ENCODE results near the gene RCOR1. TPM values are rescaled to one million over a fixed set of nuclear protein-coding genes. Genes with fewer than 3 reads are reported as not detected.
A peak's percentile ranks its signal among the peaks of the same experiment; 100 is the strongest.
"Not testable (repeated sequence)": the region's sequence is repeated elsewhere in the genome, so short reads cannot be mapped to it uniquely, and the experiment has no call there.

The RCOR1 gene
- polyA plus RNA-seq, 3 donors = 32.7 to 39.0 (median 33.7) TPM

DNA sequence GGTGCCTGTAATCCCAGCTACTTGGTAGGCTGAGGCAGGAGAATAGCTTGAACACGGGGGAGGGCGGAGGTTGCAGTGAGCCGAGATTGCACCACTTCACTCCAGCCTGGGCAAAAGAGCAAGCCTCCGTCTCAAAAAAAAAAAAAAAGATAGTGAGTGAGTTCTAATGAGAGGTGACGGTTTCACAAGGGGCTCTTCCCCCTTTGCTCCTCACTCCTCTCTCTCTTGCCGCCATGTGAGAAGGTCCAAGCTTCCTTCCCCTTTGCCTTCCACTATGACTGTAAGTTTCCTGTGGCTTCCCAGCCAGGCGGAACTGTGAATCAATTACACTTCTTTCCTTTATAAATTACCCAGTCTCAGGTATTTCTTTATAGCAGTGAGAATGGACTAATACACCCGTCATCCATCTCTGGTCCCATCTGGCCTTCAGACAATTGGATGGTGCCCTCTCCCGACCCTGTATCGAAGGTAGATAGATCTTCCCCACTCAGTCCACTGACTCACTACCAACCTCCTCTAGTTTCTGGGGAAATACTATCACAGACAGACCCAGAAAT lies 27.0 kb upstream of the RCOR1 start:
- no peak for DNase-seq

DNA sequence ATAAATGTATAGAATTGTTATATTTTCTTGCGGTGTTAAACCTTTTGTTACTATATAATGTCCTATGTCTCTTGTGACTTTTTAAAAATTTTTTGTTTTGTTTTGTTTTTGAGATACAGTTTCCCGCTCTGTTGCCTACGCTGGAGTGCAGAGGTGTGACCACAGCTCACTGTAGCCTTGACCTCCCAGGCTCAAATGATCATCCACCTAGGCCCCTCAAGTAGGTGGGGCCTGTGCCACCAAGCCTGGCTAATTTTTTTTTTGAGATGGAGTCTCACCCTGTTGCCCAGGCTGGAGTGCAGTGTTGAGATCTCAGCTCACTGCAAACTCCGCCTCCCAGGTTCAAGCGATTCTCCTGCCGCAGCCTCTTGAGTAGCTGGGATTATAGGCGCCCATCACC lies 26.5 kb upstream of the RCOR1 start:
- no peak for DNase-seq

DNA sequence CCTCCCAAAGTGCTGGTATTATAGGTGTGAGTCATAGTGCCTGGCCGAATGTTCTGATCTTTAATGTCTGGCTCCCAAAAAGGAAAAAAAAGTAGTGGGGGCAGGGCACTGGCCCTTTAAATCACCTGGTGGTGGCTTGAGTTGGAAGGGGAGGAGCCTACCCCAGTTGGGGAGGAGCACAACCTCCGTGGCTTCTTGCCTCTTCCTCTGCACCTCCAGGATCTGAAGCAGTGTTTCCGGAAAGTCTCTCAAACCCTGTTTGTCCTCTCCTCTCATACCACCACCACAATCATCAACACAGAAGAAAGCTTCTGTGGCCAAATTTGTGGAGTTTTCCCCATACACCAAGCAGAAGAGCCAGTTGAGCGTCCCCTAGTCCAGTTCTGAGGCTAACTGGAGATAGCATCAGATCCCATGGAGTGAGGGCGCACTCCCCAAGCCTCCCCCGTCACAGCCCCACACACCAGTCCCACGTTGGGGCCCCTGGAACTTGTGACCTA lies 24.3 kb upstream of the RCOR1 start:
- DNase-seq = no peak

DNA sequence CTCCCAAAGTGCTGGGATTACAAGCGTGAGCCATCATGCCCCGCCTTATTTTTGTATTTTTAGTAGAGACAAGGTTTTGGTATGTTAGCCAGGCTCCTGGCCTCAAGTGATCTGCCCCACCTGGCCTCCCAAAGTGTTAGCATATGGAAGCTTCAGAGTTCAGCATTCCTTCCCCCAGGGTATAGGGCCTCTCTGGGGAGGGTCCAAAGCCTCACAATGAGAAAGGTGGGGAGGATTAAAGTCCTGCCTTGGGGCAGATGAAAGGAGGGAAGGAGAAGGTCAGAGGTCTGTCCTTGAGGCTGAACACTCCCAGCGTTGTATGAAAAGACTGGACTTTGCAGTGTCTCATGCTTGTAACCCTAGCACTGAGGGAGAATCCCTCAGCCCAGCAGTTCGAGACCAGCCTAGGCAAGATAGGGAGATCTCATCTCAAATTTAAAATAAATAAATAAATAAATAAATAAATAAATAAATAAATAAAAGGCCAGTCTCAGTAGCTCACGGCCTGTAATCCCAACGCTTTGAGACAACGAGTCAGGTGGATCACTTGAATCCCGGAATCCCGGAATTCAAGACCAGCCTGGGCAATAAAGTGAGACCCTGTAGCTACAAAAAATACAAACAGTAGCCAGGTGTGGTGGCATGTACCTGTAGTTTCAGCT lies 22.0 kb upstream of the RCOR1 start:
- no peak for DNase-seq

DNA sequence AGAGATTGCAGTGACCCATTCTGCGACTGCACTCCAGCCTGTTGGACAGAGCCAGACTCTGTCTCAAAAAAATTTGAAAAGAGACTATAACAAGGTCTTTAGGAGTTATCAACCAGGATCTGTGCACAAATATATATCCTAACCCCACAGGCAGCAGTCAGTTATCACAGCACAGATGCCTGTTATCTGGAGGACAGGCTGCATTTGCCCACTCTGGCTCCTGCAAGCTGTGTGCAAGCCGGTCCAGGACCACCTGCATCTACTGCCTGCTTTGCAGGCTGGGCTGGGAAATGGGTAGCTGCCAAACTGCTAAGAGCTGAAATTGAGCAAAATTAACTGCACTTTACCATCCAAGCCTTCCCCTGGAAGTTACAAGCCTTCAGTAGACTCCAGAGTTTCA lies 21.4 kb upstream of the RCOR1 start:
- no peak for DNase-seq

DNA sequence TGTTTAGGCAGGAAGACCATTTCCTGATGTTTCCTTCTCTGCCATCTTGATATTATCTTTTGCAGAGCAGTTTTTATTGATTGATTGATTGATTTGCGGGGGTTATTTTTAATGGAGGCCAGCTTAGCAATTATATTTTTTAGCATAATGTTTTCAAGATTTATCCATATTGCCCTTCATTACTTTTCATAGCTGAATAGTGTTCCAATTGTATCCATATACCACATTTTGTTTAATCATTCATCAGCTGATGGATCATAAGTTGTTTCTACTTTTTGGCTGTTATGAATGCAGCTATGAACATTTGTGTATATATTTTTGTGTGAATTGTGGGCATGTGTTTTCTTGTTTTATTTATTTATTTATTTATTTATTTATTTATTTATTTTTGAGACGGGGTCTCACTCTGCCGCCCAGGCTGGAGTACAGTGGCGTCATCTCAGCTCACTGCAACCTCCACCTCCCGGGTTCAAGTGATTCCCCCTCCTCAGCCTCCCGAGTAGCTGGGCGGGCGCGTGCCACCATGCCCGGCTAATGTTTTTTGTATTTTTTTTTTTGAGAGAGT lies 20.9 kb upstream of the RCOR1 start:
- DNase-seq = no peak

DNA sequence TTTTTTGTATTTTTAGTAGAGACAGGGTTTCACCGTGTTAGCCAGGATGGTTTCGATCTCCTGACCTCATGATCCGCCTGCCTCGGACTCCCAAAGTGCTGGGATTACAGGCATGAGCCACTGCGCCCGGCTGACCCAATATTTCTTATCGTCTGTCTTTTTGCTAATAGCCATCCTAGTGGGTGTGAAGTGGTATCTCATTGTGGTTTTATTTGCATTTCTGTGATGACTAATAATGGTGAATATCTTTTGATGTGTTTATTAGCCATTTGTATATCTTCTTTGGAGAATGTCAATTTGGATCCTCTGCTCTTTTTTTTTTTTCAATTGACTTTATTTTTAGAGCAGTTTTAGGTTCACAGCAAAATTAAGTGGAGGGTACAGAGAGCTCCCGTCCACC lies 19.3 kb upstream of the RCOR1 start:
- not testable (repeated sequence) for DNase-seq

DNA sequence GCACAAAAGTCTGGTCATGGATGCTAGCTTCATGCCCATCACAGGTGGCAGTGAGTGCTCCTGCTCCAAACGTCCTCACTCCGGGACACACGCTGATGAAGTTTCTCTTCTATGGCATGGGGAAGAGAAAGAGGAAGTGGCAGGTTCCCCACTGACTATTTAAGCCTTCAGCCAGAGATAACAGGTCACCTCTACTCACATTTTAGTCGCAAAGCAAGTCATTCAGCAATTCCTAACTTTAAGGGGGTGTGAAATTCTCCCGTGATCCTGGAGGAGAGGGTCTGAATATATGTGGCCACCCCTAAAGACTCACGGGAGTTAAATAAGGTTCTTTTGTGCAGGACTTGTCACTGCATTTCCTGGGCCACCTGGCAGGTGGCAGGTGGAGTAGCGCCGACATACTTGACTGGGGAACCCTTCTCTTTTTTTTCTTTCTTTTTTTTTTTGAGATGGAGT lies 18.8 kb upstream of the RCOR1 start:
- no peak for DNase-seq

DNA sequence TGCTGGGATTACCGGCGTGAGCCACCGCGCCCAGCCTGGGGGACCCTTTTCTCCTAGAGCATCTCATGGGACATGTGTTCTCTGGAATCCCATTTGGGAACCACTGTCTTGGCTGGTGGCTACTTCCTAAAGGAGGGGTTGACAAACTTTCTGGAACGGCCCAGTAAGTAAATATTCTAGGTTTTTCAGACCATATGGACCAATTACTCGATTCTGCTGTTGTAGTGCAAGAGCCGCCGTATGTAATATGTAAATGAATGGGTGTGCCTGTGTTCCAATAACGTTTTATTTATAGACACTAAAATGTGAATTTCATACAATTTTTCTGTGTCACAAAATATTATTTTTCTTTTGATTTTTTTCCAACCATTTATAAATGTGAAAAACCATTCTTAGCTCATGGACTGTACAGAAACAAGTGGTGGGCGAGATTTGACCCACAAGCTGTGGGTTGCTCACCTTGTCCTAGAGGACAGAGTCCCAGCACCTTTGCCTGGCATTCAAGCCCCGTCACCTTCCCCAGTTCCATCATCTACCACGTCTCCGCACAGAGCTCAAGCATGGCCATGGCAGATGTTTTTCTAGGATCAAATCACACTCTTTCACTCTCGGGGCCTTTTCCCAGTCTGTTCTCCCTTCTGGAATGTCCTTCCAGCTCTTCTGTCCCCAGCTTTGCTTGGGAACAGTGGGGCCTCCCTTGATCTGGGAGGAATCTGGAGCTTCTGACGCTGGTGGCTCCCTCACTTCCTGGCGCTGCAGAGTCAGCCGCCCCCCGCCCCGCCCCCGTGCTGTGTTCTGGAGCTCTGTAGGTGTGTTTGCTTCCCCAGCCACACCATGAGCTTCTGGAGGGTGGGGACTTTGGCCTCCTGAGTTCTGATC lies 17.9 kb upstream of the RCOR1 start:
- peak; percentile 48 for DNase-seq

DNA sequence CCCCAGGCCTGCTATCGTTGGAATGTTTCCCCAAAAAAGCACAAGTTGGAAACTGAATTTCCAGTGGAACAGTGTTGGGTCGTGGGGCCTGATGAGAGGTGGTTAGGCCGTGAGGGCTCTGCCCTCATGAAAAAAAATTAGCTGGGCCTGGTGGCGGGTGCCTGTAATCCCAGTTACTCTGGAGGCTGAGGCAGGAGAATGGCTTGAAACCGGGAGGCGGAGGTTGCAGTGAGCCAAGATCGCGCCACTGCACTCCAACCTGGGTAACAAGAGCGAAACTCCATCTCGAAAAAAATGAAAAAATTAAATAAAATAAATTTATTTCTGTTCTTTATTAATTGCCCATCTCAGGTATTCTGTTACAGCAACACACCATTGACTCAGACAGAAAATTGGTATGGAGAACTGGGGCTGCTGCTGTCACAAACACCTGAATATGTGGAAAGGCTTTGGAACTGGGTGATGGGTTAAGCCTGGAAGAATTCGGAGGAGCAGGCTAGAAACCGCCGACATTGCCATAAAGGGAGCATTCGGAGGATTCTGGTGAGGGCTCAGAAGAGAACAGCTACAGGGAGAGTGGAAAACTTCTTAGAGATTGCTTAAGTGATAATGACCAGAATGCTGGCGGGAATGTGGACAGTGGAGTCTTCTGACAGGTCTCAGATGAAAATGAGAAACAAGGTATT lies 17.1 kb upstream of the RCOR1 start:
- DNase-seq = no peak

DNA sequence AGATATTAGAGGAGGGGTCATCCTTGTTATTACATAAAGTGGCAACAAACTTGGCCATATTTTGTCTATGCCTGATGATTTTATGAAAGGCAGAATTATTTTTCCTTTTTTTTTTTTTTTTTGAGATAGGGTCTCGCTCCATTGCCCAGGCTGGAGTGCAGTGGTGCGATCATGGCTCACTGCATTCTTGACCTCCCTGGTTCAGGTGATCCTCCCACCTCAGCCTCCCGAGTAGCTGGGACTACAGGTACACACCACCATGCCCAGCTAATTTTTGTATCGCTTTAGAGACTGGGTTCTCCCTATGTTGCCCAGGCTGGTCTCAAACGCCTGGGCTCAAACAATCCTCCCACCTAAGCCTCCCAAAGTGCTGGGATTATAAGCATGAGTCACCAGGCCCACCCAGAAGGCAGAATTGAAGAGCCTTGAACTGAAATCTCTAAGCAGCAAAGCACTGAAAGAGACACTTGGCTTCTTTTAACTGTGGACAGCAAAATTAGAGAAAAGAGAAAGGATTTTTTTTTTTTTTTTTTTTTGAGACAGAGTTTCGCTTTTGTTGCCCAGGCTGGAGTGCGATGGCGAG lies 16.5 kb upstream of the RCOR1 start:
- not testable (repeated sequence) for DNase-seq

DNA sequence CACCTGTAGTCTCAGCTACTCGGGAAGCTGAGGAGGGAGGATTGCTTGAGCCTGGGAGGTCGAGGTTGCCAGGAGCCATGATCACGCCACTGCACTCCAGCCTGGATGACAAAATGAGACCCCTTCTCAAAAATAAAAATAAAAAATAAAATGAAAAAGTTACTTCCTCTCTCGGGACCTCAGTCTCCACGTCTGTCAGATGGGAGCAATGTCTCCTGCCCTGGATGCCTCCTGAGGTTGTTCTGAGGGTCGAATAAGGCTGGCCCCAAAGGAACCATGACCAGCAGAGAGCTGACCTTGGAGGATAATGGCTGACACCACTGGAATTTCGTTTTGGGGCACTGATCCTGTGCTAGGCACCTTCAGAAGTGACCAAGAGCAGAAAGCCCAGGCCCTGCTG lies 13.6 kb upstream of the RCOR1 start:
- no peak for DNase-seq

DNA sequence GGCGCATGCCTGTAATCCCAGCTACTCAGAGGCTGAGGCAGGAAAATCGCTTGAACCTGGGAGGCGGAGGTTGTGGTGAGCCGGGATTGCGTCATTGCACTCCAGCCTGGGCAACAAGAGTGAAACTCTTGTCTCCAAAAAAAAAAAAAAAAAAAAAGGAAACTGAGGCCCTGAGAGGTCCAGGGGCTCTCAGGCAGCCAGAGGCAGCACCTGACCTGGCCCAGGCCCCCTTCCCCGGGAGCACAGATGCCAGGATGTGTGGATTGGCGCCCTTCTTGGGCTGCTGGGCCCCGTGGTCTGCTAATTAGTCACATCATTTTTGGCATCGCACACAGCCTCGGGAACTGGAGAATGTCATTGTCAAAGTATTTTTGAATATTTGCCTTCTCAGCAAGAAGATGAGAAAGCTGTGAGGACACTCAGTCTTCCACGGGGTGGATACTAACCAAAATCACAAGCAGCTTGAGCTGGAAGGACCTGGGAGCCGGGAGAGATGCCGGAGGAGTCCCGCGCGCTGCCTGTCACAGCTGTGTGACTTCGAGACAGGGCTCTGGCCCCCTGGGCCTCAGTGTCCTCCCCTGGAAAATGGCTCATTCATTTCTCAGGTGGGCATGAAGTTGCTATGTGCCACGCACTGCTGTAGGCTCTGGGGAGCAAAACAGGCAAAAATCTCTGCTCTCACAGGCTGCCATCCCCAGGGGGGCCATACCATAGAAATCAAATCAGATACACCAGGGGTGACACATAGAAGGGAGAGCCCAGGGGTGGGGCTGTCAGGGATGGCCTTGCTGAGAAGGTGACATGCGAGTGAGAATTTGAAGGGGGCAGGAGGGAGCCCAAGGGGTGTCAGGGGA lies 12.5 kb upstream of the RCOR1 start:
- no peak for DNase-seq

DNA sequence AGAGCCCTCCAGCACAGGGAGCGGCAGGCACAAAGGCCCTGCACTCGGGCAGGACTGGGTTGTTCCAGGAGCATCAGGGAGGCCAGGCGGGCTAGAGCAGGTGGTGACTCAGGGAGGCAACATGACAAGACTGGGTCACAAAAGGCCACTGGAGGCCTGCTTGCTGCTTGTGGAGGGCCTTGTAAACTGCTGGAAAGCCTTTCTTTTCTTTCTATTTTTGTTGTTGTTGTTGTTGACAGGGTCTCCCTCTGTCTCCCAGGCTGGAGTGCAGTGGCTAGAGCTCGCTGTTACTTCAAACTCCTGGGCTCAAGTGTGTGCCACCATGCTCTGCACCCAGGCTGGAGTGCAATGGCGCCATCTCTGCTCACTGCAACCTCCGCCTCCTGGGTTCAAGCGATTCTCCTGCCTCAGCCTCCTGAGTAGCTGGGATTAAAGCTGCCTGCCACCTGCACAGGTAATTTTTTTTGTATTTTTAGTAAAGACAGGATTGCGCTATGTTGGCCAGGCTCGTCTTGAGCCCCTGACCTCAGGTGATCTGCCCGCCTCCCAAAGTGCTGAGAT lies 11.8 kb upstream of the RCOR1 start:
- DNase-seq = no peak

DNA sequence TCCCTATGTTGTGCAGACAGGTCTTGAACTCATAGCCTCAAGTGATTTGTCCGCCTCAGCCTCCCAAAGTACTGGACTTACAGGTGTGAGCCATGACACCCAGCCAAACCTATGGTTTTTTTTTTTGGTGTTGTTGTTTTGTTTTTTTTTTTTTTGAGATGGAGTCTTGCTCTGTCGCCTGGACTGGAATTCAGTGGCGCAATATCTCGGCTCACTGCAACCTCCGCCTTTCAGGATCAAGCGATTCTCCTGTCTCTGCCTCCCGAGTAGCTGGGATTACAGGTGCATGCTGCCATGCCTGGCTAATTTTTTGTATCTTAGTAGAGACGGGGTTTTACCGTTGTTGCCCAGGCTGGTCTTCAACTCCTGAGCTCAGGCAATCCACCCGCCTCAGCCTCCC lies 11.3 kb upstream of the RCOR1 start:
- DNase-seq = no peak

DNA sequence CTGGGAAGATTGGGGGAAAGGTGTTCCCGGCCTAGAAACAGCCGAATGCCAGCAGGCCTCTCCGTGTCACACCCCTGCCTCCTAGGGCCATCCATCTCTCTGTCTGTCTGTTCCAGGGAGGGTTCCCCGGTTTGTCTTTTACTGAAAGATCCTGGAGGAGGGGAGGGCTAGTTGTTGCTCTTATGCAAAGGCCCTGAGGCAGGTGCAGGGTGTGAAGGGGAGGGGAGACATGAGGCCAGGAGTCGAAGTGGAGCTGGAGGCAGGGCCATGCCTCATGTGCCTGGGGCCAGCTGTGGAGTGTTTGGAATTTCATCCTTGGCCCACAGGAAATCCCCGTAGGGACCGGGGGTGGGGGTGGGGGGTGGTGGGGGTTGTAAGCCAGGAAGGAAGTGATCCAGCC lies 8.7 kb upstream of the RCOR1 start:
- DNase-seq = no peak

DNA sequence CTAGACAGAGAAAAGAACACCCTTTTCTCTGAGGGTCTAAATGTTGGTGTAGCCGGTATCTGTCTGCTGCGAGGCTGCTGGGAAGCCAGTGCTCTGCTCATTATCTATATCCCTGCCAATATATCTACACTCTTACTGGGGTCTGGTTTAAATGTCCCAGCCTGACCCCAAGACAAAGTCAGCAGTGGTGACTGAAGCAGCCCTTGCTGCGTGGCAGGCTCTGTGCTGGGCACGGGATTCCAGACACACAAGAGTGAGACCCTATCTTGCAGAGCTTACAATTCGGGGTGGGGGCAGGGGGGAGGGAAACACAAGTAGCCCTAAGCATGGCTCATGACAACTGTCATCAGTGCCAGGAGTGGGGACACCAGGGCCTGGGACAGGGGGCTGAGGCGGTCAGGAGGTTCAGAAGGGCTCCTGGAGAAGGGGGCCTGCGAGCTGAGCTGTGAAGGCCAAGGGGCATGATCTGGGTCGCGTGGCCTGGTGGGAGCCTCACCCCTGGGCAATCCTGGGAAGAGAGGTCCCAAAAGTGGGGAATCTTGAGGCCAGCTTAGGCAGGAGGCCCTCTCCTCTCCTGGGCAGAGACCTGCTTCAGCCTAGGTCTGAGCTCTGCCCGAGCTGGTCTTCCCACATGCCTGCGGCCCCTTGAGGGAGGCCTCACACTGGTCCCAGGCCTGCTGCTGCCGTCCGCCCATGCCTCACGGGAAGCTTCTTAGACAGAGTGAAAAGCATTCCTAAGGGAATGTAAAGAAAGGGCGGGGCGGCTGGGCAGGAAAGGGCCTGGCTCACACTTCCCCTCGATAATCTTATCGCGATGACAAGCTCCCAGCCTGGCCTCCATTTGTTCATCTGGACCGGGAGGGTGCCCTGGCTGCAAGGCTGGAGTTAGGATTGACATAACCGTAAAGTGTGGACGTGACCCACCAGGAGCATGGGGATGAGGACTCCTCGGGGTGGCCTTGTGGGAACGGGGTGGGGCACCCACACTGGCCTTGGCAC lies 7.3 kb upstream of the RCOR1 start:
- no peak for DNase-seq

DNA sequence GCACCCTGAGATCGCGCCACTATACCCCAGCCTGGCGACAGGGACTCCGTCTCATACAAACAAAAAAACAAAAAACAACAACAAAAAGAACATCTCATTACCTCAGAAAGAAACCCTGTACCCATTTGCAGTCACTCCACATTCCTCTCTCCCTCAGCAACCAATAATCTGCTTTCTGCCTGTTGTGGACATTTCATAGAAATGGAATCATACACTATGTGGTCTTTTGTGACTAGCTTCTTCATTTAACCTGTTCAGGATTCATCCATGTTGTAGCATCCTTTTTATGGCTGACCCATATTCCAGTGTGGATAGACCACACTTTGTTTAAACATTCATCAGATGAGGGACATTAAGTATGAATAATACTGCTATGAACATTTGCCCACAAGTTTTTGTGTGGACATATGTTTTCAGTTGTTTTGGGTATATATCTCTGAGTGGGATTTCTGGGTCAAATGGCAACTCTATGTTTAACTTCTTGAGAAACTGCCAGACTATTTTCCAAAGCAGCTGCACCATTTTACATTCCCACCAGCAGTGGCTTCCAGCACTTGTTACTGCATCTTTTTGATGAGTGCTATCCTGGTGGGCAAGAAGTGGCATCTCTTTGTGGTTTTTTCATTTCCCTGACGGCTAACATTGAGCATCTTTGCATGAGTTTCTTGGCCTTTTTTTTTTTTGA lies 5.9 kb upstream of the RCOR1 start:
- DNase-seq = no peak

Data from renal pelvis (tissue), 4 donors.